Neural cell (in vitro differentiated cells): ENCODE data around the gene ACOXL. TPM values are rescaled to one million over a fixed set of nuclear protein-coding genes. Genes with fewer than 3 reads are reported as not detected.

Source experiments
- H2AFZ ChIP-seq: fragments of 200-600, 300-800 bp; sonication (generic), shearing (Covaris generic); 2 replicates; pipeline ENCODE4 v1.6.0; 2014; ENCODE audit warnings: low read depth, mild to moderate bottlenecking, antibody characterized with exemption, low read length, moderate library complexity
- H3F3A ChIP-seq: fragments of 200-600 bp; shearing (Covaris generic); 2 replicates; pipeline ENCODE4 v1.6.1; 2016; ENCODE audit warnings: mild to moderate bottlenecking, moderate library complexity, mixed read lengths, antibody characterized with exemption, low read length; ENCODE audit not compliant: insufficient read depth, poor library complexity, severe bottlenecking
- H3K27ac ChIP-seq: fragments of 200-600, 300-800 bp; sonication (generic), shearing (Covaris generic); 2 replicates; pipeline ENCODE4 v1.5.1; 2014; ENCODE audit warnings: mild to moderate bottlenecking, low read length, moderate library complexity
- H3K27me3 ChIP-seq: fragments of 300-800, 200-600 bp; sonication (generic), shearing (Covaris generic); 2 replicates; pipeline ENCODE4 v1.6.0; 2014; ENCODE audit warnings: mild to moderate bottlenecking, low read depth, low read length, moderate library complexity; ENCODE audit not compliant: insufficient read depth
- H3K36me3 ChIP-seq: fragments of 300-800, 200-600 bp; sonication (generic), shearing (Covaris generic); 2 replicates; pipeline ENCODE4 v1.5.1; 2014; ENCODE audit warnings: mild to moderate bottlenecking, antibody characterized with exemption, low read length, moderate library complexity; ENCODE audit not compliant: insufficient read depth
- H3K4me2 ChIP-seq: fragments of 300-800, 200-600 bp; sonication (generic), shearing (Covaris generic); 2 replicates; pipeline ENCODE4 v1.6.0; 2014; ENCODE audit warnings: mild to moderate bottlenecking, low read length
- H3K4me3 ChIP-seq: fragments of 300-800, 200-600 bp; sonication (generic), shearing (Covaris generic); 2 replicates; pipeline ENCODE4 v1.5.1; 2014; ENCODE audit warnings: mild to moderate bottlenecking, low read length, moderate library complexity
- H3K79me2 ChIP-seq: fragments of 200-600 bp; shearing (Covaris generic); replicated peaks from 2 replicates; pipeline ENCODE4 v1.6.0; 2014; ENCODE audit warnings: mild to moderate bottlenecking, low read length, moderate library complexity; ENCODE audit not compliant: insufficient read depth
- H3K9ac ChIP-seq: fragments of 300-800, 200-600 bp; sonication (generic), shearing (Covaris generic); 2 replicates; pipeline ENCODE4 v1.6.1; 2016; ENCODE audit warnings: mild to moderate bottlenecking, low read length, mixed read lengths
- H3K9me2 ChIP-seq: fragments of 200-600 bp; shearing (Covaris generic); 2 replicates; pipeline ENCODE4 v1.6.1; 2016; ENCODE audit warnings: mild to moderate bottlenecking, low read length, mixed read lengths; ENCODE audit not compliant: insufficient read depth
- H3K9me3 ChIP-seq: fragments of 200-600, 300-800 bp; sonication (generic), shearing (Covaris generic); 2 replicates; pipeline ENCODE4 v1.6.1; 2016; ENCODE audit warnings: mild to moderate bottlenecking, mixed run types, low read length, moderate library complexity, mixed read lengths
- H4K20me1 ChIP-seq: fragments of 200-600 bp; shearing (Covaris generic); 2 replicates; pipeline ENCODE4 v1.6.1; 2016; ENCODE audit warnings: mild to moderate bottlenecking, mixed run types; ENCODE audit not compliant: insufficient read depth
- EP300 ChIP-seq: fragments of 450-650 bp; conservative IDR thresholded peaks from 2 replicates; pipeline ENCODE4 v1.6.1; 2014; ENCODE audit warnings: antibody characterized with exemption, mild to moderate bottlenecking, moderate library complexity; ENCODE audit not compliant: poor library complexity, severe bottlenecking
- EZH2 ChIP-seq: fragments of 200-600, 300-800 bp; shearing (Covaris generic), sonication (generic); IDR thresholded peaks from 2 replicates; pipeline ENCODE4 v1.6.1; 2014; ENCODE audit warnings: antibody characterized with exemption, low read length, borderline replicate concordance, mild to moderate bottlenecking; ENCODE audit not compliant: insufficient read depth, poor library complexity, severe bottlenecking
- MXI1 ChIP-seq: fragments of 450-650 bp; conservative IDR thresholded peaks from 2 replicates; pipeline ENCODE4 v1.6.1; 2014; ENCODE audit warnings: antibody characterized with exemption, mild to moderate bottlenecking; ENCODE audit not compliant: poor library complexity, severe bottlenecking
- POLR2AphosphoS5 ChIP-seq: IDR thresholded peaks from 2 replicates; pipeline ENCODE4 v1.6.1; 2012
- RAD21 ChIP-seq: fragments of 450-650 bp; conservative IDR thresholded peaks from 2 replicates; pipeline ENCODE4 v1.6.1; 2014; ENCODE audit warnings: antibody characterized with exemption, mild to moderate bottlenecking, moderate library complexity
- SMC3 ChIP-seq: fragments of 450-650 bp; conservative IDR thresholded peaks from 2 replicates; pipeline ENCODE4 v1.6.1; 2014; ENCODE audit warnings: antibody characterized with exemption, mild to moderate bottlenecking, moderate library complexity; ENCODE audit not compliant: poor library complexity
- TAF1 ChIP-seq: IDR thresholded peaks from 2 replicates; pipeline ENCODE4 v1.6.1; 2012; ENCODE audit warnings: low read depth
- polyA plus RNA-seq: library from polyadenylated mRNA; depleted of rRNA; stranded (reverse); fragments of >200 nt; gene quantifications from 2 replicates; pipeline ENCODE4 v1.2.3, GENCODE V29; 2014
- TF ChIP-seq, protein P1 (sequence below): fragments of 450-650 bp; IDR thresholded peaks from 2 replicates; pipeline ENCODE4 v1.5.1; 2014; ENCODE audit warnings: antibody characterized with exemption, mild to moderate bottlenecking, moderate library complexity; ENCODE audit not compliant: poor library complexity, severe bottlenecking
- TF ChIP-seq, protein P2 (sequence below): IDR thresholded peaks from 2 replicates; pipeline ENCODE4 v1.6.1; 2012; ENCODE audit warnings: borderline replicate concordance

ACOXL gene
- polyA plus RNA-seq, 1 donor from 2014 or later: not detected

DNA sequence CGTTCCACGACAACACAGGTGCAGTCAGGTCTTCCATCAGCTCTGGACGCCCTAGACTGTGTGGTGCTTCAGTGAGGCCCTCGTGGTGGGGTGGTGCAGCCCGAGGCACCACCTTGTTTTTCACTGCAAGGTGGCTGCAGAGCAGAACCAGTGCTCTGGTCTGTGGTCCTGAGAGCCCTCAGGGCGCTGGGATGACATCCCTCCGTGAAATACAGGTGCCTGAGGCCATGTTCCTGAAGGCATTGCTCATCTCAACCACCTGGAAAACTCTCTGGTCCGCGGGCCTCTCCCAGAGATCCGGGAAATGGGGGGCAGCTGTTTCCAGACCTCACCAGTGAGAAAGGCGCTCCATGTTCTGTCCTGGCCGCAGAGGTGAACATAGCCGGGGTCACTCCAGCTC is 119.2 kb downstream of the ACOXL start:
- H3K9ac ChIP-seq: no peak overlapping the region
- H3K9me3 ChIP-seq: no peaks in the 10 kb centered on the region
- H3F3A ChIP-seq: no peaks in the 10 kb centered on the region
- H3K9me2 ChIP-seq: no peaks in the 10 kb centered on the region
- no peak for TF ChIP-seq EZH2
- no peak for TF ChIP-seq EP300
- no peak for TF ChIP-seq RAD21
- TF ChIP-seq SMC3: no peak
- TF ChIP-seq, protein P1, sequence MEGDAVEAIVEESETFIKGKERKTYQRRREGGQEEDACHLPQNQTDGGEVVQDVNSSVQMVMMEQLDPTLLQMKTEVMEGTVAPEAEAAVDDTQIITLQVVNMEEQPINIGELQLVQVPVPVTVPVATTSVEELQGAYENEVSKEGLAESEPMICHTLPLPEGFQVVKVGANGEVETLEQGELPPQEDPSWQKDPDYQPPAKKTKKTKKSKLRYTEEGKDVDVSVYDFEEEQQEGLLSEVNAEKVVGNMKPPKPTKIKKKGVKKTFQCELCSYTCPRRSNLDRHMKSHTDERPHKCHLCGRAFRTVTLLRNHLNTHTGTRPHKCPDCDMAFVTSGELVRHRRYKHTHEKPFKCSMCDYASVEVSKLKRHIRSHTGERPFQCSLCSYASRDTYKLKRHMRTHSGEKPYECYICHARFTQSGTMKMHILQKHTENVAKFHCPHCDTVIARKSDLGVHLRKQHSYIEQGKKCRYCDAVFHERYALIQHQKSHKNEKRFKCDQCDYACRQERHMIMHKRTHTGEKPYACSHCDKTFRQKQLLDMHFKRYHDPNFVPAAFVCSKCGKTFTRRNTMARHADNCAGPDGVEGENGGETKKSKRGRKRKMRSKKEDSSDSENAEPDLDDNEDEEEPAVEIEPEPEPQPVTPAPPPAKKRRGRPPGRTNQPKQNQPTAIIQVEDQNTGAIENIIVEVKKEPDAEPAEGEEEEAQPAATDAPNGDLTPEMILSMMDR: no peak
- H3K36me3 ChIP-seq: no peaks in the 10 kb centered on the region
- no peaks in the 10 kb centered on the region for H4K20me1 ChIP-seq
- H3K27ac ChIP-seq: no peak overlapping the region
- H3K79me2 ChIP-seq: no peaks in the 10 kb centered on the region
- no peak overlapping the region for H3K4me2 ChIP-seq
- H2AFZ ChIP-seq: no peak overlapping the region
- H3K4me3 ChIP-seq: no peak overlapping the region
- H3K27me3 ChIP-seq: no peaks in the 10 kb centered on the region

DNA sequence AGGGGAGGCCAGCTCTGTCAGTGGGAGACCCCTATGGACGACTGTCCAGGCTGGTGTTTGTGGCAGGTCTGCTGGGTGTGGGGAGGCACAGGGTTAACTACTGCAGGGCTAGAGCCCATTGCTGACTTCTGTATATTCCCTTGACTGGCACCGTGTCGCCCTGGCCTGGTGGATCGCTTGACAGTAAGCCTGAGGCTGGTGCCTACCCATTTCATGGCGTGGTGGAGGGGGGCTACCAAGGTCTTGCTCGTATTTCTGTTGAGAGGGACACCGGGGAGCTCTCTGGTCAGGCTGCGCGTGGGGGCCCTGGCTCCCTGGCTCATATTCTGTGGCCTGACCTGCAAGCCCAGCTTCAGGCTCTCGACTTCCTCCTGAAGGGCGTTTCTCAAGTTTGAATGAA is 119.7 kb downstream of the ACOXL start:
- Histone ChIP-seq H3K27me3 (no peaks in the 10 kb centered on the region), H4K20me1 (no peaks in the 10 kb centered on the region), H3K36me3 (no peaks in the 10 kb centered on the region), H3F3A (no peaks in the 10 kb centered on the region), H3K9me2 (no peaks in the 10 kb centered on the region), H3K79me2 (no peaks in the 10 kb centered on the region), H3K9ac (no peak overlapping the region), H3K4me2 (no peak overlapping the region), H3K27ac (no peak overlapping the region), H3K4me3 (no peak overlapping the region), H3K9me3 (no peaks in the 10 kb centered on the region), H2AFZ (no peak overlapping the region)
- TF ChIP-seq MXI1 (no peak), TAF1 (no peak)

DNA sequence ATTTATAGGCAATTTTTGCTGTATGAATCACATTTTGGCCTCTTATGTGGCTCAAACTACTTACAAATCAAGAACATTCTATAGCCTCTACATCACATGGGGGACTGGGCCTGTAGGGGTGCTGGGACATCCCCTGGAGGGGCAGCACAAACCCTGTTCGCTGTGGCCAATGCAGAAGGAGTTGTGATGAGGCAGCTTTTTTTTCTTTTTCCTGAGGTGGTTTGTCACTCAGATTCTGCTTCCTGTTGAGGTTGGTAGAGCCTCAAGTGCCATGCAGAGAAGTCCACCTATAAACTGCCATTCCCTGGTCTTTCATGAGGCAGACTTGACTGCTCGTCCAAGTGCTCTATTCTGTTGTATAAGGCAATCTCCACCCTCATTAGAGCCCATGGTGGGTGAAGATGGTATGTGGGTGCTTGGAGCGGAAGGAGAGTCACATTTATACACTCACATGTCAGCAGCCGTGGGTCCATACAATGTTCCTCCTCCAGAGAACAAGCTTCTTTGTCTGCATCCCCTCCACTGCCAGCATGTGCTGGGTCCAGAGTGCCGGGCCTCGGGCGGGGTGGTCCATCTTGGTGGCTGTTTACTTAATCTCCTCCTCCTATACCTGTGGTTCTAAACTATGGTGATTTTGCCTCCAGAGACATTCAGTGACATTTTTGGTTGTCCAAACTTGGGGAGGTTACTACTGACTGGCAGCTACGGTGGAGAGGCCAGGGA is 120.3 kb downstream of the ACOXL start:
- no peaks in the 10 kb centered on the region for H3K9me3 ChIP-seq
- H3K4me2 ChIP-seq: no peak overlapping the region
- H3K4me3 ChIP-seq: no peak overlapping the region
- no peaks in the 10 kb centered on the region for H3F3A ChIP-seq
- H3K9me2 ChIP-seq: no peaks in the 10 kb centered on the region
- no peaks in the 10 kb centered on the region for H3K36me3 ChIP-seq
- H2AFZ ChIP-seq: no peak overlapping the region
- no peak overlapping the region for H3K27ac ChIP-seq
- H3K9ac ChIP-seq: no peak overlapping the region
- H3K27me3 ChIP-seq: no peaks in the 10 kb centered on the region
- no peaks in the 10 kb centered on the region for H4K20me1 ChIP-seq
- TF ChIP-seq RAD21 (no peak), TAF1 (no peak), SMC3 (no peak), POLR2AphosphoS5 (no peak), MXI1 (no peak), EP300 (no peak), EZH2 (no peak)
- TF ChIP-seq, protein P2, sequence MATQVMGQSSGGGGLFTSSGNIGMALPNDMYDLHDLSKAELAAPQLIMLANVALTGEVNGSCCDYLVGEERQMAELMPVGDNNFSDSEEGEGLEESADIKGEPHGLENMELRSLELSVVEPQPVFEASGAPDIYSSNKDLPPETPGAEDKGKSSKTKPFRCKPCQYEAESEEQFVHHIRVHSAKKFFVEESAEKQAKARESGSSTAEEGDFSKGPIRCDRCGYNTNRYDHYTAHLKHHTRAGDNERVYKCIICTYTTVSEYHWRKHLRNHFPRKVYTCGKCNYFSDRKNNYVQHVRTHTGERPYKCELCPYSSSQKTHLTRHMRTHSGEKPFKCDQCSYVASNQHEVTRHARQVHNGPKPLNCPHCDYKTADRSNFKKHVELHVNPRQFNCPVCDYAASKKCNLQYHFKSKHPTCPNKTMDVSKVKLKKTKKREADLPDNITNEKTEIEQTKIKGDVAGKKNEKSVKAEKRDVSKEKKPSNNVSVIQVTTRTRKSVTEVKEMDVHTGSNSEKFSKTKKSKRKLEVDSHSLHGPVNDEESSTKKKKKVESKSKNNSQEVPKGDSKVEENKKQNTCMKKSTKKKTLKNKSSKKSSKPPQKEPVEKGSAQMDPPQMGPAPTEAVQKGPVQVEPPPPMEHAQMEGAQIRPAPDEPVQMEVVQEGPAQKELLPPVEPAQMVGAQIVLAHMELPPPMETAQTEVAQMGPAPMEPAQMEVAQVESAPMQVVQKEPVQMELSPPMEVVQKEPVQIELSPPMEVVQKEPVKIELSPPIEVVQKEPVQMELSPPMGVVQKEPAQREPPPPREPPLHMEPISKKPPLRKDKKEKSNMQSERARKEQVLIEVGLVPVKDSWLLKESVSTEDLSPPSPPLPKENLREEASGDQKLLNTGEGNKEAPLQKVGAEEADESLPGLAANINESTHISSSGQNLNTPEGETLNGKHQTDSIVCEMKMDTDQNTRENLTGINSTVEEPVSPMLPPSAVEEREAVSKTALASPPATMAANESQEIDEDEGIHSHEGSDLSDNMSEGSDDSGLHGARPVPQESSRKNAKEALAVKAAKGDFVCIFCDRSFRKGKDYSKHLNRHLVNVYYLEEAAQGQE: no peak
- TF ChIP-seq, protein P1: no peak
- no peaks in the 10 kb centered on the region for H3K79me2 ChIP-seq
